Medulla oblongata (tissue), 1 donor: Measurements from ENCODE around the gene KLHL30.
"Not testable (repeated sequence)": the region's sequence is repeated elsewhere in the genome, so short reads cannot be mapped to it uniquely, and the experiment has no call there.

Source experiments
- DNase-seq: peaks from one replicate; pipeline ENCODE4 v3.0.0-alpha.2; 2015; ENCODE audit errors: extremely low spot score

KLHL30 gene

DNA sequence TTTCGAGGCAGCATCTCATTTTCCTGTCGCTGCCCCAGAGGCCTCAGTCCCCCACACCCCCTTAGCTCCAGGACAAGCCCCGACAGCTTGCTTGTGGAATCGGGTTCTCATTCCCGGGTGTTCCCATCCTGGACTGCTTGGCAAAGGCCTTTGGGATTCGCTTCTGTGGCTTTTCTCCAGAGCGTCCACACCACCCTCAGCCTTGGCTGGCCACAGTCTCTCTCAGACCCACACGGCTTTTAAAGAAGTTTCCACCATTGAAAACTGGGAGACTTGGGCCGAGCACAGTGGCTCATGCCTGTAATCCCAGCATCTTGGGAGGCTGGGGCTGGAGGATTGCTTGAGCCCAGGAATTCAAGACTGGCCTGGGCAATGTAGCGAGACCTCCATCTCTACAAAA lies 35.6 kb upstream of the KLHL30 start:
- DNase-seq = no peak

DNA sequence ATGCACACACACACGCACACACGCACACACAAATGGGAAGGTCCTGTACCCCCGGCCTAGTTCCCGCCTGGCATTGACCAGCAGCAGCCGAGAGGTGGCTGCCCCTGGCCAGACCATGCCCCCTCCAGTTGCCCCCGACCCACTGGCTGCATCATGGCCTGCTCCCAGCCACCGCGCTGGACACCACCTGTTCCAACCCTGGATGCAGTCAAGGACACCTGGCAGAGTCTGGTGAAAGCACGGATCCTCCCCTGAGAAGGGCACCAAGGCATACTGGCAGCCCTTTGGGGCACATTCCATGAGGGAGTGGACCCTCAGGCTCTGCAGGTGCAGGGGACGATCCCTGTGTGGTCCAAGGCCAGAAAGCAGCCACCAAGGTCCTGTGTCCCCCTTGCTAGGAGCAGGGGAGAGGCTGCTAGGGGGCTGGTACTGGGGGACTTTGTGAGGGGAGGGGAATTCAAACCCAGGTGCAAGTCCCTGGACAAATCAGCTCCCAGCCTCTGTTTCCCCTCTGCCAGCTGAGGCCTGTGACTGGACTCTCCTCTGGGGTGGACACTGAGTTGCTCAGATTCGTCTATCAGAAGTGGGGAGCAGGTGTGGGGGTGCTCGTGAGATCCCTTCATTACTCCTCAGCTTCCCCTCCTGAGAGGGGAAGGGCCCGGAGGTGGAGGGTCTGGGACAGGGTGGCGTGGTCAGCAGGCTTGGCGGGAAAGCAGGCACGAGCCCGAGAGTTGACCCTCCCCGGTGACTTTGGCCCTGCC lies 34.8 kb upstream of the KLHL30 start:
- DNase-seq = no peak

DNA sequence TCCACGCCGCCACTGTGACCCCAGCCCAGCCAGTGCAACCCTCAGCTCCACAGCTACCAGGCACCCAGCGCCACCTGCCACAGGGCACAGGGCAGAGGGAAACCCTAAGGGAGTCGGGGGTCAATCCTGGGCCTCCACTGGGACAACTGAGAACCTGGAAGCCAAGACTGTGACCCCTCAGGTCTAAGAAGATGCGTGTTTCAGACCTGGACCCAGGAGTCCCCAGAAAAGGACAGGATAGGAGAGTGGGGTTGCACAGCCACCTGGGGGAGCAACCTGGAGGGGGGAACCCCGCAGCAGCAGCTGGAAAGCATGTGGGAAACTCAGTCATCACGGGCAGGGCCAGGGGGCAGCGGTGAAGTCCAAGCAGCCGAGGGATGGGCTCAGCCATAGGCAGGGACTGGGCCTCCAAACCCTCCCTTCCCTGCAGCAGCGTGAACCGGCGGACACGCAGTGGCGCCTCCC lies 34.2 kb upstream of the KLHL30 start:
- DNase-seq = no peak

DNA sequence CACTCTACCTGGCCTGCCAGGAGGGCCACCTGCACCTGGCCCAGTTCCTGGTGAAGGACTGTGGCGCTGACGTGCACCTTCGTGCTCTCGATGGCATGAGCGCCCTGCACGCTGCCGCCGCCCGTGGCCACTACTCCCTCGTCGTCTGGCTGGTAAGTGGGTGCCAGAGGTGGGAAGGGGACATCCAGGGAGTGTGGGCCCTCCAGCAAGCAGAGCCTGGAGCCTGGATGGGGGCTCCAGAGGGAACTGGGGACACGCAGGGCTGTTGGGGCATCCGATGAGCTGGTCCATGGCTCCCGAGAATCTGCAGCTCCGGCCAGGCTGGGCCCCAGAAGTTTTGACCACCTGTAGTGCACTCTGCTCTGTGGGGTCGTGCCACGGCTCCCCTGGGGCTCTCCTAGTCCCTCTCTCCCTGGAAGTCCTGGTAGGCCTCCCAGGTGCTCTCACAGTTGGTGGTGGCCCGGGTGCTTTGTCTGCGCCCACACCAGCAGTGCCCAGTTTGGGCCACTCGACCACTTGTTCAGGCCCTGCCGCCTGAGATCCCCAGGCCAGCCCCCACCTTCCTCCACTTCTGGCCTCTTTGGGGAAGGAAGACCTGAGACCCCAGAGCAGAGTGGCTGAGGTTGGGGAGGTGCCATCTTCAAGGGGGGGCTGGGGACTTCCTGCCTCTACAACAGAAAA lies 33.6 kb upstream of the KLHL30 start:
- no peak for DNase-seq

DNA sequence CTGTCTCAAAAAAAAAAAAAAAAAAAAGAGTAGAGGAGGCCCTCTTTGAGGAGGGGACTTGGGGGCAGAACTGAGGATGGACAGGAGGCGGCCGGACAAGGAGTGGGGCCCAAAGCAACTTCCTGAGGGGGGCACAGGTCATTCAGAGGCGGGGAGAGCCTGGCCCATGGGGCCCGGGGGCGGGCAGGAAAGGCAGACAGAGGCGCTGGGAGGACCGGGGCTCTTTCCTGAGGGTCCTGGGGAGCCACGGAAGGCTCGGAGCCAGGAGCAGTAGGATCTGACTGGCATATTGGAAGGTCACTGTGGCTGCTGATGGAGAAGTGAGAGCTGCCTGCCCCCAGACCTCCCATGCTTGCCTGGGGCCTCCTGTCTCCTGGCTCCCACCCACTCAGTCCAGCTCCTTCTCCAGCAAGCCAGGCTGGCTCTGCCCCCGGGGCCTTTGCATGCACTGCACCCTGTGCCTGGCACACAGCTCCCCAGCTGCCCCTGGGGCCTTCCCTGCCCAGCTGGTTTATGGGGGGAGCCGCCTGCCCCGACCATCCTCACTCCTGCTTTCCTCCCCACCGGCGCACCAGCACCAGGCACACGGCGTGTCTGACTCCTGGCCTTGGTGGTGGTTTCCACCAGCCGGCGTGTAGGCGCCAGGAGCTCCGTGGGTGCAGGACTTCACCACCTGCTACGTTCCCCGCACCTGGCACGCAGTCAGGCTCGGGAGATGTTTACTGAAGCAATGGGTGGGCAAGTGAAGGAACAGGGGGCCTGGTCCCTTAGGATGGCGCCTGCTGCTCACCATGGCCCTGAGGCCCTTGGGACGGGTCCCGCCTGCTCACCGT lies 32.7 kb upstream of the KLHL30 start:
- no peak for DNase-seq

DNA sequence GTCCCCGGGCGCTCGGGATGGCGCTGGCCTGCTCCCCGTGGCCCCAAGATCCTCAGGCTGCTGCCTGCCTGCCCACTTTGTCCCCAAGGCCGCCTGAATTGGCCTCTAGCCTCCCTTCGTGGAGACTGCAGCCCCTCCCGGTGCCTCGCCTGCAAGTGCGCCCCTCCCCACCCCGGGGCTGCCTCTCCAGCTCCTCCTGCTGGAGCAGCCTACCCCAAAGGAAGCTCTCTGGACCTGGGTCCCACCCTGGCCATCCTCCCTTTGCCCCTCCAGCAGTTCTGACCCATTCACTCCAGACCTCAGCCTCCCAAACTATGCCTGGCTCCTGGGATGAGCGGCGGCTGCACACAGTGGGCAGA lies 32.1 kb upstream of the KLHL30 start:
- DNase-seq = no peak

DNA sequence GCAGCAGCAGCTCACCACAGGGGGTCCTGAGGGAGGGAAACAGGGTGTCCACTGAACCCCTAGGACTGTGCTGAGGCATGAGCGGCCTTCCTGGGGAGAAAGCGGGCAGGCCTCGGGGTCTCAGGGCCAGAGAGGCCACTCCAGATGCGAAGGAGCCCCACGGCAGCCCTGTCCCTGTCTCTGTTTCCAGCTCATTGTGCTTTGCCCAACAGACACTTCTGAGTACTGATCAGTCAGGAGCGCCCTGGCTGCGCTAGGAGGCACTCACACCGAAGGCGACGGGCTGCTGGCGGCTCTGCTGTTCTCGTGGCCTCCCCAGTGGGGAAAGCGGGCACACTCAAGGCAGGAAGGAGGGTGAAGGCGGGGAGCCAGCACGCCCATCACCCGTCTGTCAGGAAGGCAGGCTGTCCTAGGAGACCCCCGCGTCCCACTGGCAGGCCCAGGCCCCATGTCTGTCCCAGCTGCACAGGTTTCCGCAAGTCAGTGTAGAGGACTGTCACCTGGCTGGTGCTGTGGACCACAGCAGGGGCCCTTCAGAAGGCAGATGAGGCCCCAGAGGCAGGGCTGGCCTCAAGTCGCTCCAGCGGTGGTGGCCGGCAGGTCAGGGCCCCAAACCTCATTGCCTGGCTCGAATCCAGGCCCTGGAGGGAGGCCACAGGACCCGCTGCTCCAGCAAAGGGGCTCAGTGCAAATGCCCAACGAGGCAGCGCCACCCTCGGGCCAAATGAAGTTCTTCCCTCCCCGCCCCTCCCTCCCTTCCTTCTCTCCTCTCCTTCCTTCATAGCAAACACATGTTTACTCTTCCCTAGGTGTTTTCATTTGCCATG lies 31.6 kb upstream of the KLHL30 start:
- DNase-seq = no peak

DNA sequence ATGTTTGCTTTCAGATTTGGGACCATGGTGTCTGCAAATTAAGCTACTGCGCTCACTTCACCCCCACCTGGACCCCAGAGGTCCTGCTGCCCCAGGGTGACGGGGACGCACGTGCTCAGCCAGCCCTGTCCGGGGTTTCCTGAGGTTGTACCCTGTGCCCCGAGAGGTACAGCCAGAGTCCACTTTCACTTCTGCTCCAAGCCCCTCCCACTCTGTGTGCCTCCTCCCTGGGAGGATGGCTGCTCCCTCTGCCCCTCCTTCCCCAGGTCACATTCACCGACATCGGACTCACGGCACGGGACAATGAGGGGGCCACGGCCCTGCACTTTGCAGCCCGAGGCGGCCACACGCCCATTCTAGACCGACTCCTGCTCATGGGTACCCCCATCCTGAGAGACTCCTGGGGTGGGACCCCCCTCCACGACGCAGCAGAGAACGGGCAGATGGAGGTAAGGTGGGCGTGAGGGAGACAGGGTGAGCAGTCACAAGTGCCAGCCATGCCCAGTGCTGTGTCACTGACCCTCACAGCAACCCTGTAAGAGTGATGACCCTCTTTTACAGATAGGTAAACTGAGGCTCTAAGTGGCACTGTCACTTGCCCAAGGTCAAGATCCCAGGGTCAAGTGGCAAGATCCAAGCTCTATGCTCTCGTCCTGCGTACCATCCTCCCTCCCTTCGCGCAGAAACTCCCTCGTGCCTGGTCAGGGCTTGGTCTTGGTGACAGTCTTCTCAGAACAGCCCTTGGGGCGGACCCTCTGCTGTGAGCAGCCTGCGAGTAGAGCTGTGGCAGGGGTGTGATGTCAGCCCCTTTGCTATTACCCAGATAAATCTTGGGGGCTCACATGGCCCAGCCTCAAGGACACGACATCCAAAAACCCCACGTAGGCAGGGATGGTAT lies 30.7 kb upstream of the KLHL30 start:
- DNase-seq = no peak

DNA sequence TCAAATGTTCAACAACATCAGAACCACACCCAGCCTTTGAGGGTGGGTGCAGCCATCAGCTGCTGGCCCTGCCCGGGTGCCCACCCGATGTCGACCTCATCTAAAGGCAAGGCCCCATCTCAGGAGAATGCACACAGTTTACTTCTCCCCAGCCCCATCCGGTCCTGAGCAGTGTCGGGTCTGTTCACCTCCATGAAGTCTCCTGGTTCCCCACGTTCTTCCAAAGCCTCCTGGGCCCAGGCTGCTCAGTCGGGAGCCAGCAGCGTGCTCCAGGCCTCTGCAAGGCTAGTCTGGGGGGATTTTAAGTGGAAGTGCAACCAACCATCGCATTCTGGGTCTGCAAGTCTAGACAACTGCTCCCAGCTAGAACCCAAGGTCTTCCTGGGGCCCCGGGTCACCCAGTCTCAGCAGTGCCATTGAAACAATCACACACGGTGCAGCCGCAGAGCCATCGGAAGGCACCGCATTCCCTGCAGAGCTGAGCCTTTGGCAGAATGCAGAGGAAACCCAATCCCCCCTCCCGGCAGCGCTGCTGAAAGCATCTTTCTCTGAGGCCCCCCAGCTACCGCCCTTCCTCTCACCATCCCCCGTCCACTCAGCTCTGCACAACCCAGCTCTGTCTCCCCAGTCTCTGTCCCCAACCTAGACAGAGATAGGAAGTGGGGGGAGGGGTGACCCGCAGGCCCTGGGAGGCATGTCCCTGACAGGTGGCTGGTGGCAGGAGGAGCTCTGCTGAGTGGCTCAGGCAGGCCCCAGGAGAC lies 29.9 kb upstream of the KLHL30 start:
- DNase-seq = peak; percentile 9

DNA sequence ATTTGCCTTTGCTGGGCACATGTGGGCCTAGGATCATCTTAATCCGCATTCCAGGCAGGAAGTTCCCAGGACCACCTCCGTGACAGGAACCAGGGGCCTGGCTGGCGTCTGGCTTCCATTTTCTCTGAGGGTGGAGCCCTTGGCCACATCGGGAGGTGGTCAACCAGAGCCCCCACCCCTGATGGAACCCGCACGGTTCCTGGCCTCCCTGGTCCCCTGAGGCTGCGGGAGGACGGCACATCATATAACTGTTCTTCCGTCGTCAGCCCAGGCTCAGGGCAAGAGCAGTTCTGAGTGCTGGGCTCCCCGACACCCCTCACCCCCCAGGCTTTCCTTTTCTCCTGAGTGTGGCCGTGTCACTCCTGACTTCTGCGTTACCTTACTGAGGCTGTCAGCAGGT lies 24.9 kb upstream of the KLHL30 start:
- DNase-seq = no peak

DNA sequence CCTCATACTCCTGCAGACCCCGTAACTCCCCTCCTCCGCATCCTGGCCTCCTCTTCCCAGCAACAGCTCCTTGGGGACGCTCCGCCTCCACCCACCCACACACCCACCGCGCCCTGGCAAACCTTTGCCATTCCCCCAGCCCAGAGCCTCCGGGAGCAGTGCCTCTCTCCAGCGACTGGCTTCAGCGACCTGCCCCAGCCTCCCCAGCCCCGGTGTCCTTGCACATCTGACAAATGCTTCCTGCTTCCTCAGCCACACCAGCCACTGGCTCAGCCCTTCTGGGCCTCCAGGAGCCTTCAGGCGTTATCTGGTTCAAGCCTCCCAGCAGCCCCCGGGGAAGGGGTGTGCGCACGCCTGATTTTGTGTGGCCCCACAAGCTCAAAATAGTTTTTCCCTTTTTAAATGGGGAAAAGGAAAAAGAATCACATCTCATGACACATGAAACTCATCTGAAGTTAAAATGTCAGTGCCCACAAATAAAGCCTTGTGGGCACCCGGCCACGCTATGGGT lies 24.1 kb upstream of the KLHL30 start:
- DNase-seq = no peak

DNA sequence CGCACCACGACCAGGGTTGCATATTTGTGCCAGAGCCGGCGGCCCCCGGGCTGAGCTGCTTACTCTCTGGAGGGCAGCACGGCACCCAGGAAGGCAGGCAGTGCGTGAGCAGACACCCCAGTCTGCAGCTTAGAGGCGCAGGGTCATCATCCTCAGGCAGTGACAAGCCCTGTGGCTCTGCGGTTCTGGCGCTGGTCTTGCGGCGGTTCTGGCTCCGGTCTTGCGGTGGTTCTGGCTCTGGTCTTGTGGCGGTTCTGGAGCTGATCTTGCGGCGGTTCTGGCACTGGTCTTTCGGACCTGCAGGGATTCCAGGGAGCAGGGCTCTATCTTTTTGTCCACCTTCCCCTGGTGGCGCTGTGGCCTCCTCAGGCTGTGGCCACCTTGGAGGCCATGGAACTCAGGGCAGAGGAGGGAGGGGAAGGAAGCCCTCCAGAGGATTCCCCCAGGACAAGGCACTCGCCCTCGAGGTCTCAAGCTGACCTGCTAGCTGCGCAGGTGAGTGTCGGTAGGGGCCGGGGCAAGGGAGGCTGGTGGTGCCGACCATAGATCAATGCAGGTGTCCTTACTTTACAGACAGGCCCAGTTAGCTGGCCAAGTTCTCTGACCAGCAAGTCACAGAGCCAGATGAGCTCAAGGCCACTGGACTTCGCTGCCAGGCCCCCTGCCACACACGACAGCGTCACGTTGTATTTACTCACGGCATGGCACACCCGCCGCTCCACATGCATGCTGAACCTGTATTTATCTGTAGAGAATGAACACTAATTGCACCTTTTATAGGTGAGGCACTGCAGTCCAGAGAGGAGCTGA lies 23.4 kb upstream of the KLHL30 start:
- no peak for DNase-seq

DNA sequence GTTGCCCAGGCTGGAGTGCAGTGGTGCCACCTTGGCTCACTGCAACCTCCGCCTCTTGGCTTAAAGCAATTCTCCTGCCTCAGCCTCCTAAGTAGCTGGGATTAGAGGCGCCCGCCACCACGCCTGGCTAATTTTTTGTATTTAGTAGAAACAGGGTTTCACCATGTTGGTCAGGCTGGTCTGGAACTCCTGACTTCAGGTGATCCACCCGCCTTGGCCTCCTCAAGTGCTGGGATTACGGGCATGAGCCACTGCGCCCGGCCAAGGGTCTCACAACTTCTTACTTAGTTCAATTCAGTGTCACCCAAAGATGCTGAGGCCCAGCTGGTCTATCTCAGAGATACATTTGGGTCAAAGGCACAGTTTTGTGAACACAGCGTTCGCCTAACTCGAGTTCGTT lies 22.8 kb upstream of the KLHL30 start:
- DNase-seq = not testable (repeated sequence)

DNA sequence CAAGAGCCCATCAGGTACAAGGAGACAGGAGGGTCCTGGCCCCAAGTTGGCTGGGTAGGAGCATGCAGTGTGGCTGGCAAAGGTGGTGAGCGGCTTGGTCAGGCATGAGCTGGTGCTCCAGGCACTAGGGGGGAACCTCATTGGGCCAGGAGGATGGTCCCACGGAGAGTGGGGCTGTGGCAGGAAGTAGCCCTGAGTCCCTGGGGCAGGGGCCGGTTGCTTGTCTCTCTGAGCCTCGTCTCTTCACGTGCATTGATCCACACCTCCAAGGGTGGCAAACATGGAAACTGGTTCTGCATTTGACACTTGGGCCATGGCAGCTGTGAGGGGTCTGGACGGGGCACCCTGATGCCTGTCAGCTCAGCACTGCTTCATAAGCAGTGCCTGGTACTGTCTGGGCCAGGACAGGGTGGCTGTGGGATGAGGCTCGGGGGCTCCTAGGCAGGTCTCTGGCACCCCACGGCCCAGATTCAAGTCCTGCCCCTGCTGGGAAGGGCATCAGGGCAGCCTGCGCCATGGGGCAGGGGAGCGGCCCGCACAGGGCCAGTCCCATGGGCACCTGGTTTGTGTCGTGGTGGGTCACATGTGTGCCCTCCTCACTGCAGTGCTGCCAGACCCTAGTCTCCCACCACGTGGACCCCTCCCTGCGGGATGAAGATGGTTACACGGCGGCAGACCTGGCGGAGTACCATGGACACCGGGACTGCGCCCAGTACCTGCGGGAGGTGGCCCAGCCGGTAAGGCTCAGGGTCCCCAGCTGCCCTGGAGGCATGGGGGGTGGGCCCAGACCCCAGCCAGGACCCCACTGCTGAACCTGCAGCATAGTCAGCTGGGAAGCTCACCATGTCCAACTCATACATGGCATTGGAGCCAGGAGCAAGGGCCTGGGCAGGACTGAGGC lies 21.9 kb upstream of the KLHL30 start:
- no peak for DNase-seq

DNA sequence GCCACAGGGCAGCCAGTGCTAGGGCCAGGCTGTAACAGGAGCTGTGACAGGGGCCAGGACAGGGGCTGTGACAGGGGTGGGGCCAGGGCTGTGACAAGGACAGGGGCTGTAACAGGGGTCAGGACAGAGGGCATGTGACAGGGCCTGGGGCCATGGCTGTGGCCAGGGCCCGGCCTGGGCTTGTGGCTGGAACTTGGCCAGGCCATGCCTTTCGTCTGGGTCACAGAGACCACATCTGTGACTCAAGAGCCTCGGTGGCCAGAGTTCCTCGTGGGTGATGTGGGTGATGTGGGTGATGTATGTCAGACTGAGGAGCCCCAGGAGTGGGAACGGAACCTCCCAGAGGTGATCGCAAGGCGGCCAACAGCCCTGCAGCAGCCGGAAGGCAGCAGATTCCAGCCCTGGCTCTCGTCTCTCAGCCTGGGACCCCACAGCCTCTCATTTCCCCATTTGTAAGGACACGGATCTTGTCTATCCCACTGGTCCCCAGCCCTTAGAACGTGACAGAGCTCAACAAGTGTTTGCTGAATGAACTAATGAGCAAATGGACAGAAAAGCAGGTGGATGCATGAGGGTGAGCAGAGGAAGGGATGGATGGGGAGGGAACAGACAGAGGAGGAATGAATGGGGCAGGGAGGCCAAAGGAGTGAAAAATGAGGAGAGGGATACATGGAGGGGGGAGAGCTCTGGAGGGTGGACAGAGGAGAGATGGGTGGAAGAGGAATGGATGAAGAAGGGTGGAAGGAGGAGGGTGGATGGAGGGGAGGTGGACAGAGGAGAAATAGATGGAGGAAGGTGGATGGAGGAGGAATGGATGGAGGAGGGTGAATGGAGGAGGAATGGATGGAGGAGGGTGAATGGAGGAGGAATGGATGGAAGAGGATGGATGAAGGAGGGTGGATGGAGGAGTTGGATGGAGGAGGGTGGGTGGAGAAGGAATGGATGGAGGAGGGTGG lies 21.0 kb upstream of the KLHL30 start:
- no peak for DNase-seq

DNA sequence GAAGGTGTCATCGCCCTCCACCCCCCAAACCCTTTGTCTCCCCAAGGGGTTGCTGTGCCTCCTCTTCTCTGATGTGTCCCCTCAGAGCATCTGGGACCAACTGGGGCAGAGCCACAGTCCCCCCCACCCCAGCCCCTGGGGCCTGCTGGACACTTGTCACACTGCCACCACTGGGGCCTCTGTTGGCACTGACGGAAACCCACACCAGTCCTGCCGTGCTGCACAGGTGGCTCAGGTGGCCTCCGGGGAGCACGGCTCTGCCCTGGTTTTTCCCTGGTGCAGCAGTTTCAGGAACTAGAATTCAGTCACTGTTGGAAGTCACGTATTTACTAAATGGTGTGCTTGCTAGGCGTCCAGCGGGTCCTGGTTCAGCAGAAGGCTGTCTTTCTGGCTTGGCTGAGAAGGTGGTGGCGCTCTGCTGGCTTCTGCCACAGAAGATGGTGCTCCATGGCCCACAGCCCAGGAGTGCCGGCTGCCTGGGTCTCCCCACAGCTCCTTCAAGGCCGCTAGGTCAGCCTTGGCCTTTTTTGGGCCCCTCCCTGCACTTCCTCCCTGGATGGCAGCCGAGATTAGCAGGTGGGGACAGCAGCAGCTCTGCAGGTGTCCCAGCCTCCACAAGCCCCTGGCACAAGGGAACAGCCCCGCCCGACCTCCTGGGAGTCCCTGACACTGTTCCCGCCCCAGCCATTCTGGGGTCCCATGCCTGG lies 18.6 kb upstream of the KLHL30 start:
- DNase-seq = no peak
